ENCODE data around the gene SNRPD1.

- TF ChIP-seq CTCF (tag by site-specific recombination; IDR thresholded peaks at IDR 0.05) (peak; percentile 100), ZNF174 (tag by site-specific recombination; IDR thresholded peaks at IDR 0.05) (no peak), ZNF292 (tag by site-specific recombination; IDR thresholded peaks at IDR 0.05; ENCODE audit: borderline replicate concordance, low read depth) (no peak), YY1 (tag by site-specific recombination; IDR thresholded peaks at IDR 0.05) (peak; percentile 21; the same call in 1 of the 2 replicates), ZNF660 (tag by site-specific recombination; IDR thresholded peaks at IDR 0.05) (0 out of 2 replicates have a peak, but pooled peaks have one; percentile 21), ZNF146 (tag by site-specific recombination; IDR thresholded peaks at IDR 0.05) (no peak), PBX3 (CRISPR knock-in tag; IDR thresholded peaks at IDR 0.05) (0 out of 2 replicates have a peak, but pooled peaks have one; percentile 53), ZNF701 (tag by site-specific recombination; IDR thresholded peaks at IDR 0.05) (no peak), FEZF1 (tag by site-specific recombination; IDR thresholded peaks at IDR 0.05) (peak; percentile 44; the same call in 1 of the 2 replicates), TSHZ1 (tag by site-specific recombination; IDR thresholded peaks at IDR 0.05; ENCODE audit: borderline replicate concordance) (no peak), ZSCAN30 (tag by site-specific recombination; IDR thresholded peaks at IDR 0.05) (peak; percentile 74; the same call in 1 of the 2 replicates)
Observed at GRCh38 chr18:21600526-21601410, 11.3 kb upstream of the SNRPD1 start, which contains the start of gene ESCO1.
